GM18498 (cell line): ENCODE measurements around the gene LRRC74A.

Experiments
- ATAC-seq: cut with Tn5 transposase; IDR thresholded peaks from one replicate; pipeline ENCODE4 v1.9.1; 2021; ENCODE audit warnings: mild to moderate bottlenecking, moderate library complexity; ENCODE audit not compliant: unreplicated experiment

Gene LRRC74A

GRCh38 chr14:76918256-76918781, 92.1 kb downstream of the LRRC74A start:
- ATAC-seq: no peak

- no peak for ATAC-seq
Observed at GRCh38 chr14:76918782-76919394, 92.7 kb downstream of the LRRC74A start.
